ENCODE results near the gene AFG1L. TPM values are rescaled to one million over a fixed set of nuclear protein-coding genes. Genes with fewer than 3 reads are reported as not detected.

The AFG1L gene
- total RNA-seq, 1 experiment from 2014 or later = 7.1 TPM

DNA sequence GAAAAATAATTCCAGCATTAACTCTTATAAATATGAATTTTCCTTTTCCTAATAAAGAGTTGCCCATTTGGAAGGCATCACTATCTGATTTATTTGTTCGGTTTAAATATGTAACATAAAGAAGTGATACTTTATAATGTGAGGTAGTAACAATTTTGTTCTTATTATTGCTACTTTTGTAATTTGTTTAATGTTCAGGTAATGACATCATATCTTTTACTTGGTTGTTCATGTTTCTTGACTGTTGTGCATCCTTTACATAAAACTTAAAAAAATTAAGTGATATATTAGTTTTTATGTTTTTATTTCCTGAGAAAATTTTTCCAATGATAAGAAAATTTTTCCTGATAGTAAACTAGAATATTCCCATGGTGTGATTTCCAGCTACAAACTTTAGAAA is 124.6 kb downstream of the AFG1L start:
- no peaks in the 10 kb centered on the region for H3K27me3 Mint-ChIP-seq (ENCODE audit: unreplicated experiment)
- H3K27ac Mint-ChIP-seq (ENCODE audit: unreplicated experiment) = no peak overlapping the region
- no peaks in the 10 kb centered on the region for H3K9me3 Mint-ChIP-seq (ENCODE audit: low read depth, unreplicated experiment)
- no peak overlapping the region for H3K4me3 Mint-ChIP-seq (ENCODE audit: low read depth, unreplicated experiment)
- DNase-seq = no peak
- no peaks in the 10 kb centered on the region for H3K36me3 Mint-ChIP-seq (ENCODE audit: insufficient read depth, unreplicated experiment)
- CTCF ChIA-PET = interaction anchor here (0.6 kb wide), 1 partner anchor 498 kb away, joined by 3 read pairs; no protein-coding TSS in a partner anchor
- intact Hi-C loops (cut with micrococcal nuclease; ENCODE audit: unreplicated experiment) = loop anchor here (10.0 kb wide), 1 partner anchor 45 kb away; no protein-coding TSS in a partner anchor
- TF ChIP-seq, protein P1, sequence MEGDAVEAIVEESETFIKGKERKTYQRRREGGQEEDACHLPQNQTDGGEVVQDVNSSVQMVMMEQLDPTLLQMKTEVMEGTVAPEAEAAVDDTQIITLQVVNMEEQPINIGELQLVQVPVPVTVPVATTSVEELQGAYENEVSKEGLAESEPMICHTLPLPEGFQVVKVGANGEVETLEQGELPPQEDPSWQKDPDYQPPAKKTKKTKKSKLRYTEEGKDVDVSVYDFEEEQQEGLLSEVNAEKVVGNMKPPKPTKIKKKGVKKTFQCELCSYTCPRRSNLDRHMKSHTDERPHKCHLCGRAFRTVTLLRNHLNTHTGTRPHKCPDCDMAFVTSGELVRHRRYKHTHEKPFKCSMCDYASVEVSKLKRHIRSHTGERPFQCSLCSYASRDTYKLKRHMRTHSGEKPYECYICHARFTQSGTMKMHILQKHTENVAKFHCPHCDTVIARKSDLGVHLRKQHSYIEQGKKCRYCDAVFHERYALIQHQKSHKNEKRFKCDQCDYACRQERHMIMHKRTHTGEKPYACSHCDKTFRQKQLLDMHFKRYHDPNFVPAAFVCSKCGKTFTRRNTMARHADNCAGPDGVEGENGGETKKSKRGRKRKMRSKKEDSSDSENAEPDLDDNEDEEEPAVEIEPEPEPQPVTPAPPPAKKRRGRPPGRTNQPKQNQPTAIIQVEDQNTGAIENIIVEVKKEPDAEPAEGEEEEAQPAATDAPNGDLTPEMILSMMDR (IDR thresholded peaks at IDR 0.05; ENCODE audit: unreplicated experiment) = no peak
- no peaks in the 10 kb centered on the region for H3K4me1 Mint-ChIP-seq (ENCODE audit: low read depth, unreplicated experiment)
- BruUV-seq (replicated peaks) = no TSS peak

DNA sequence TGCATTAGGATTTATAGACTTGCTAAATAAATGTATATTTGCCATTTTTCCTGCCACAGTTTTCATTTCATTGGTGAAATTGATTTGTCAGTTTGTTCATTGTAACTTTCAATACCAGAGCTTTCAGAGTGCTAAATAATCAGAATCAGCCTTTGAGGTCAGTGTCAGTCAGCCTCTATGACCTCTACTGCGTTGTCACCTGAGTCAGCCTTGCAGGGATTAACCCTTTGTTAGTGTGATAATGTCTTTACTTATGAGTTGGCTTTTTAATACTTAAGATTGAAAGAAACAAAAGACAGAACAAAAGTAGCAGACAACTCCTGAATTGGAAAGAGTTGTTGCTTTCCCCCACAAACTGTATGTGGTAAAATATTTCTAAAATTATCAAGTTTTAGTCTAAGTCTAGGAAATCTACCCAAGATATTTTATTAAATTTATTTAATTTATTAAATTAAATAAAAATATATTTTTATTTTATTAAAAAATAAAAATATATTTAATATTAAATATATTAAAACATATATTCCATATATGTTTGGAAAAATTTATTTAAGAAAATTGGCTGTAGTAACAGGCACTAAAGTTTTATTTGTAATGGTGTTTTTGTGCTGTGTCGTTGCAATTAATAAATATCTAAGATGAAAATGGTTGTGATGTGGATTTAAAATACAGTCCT is 125.2 kb downstream of the AFG1L start:
- Mint-ChIP-seq H3K27me3 (ENCODE audit: unreplicated experiment) (no peaks in the 10 kb centered on the region), H3K36me3 (ENCODE audit: insufficient read depth, unreplicated experiment) (no peaks in the 10 kb centered on the region), H3K4me3 (ENCODE audit: low read depth, unreplicated experiment) (no peak overlapping the region), H3K9me3 (ENCODE audit: low read depth, unreplicated experiment) (no peaks in the 10 kb centered on the region), H3K4me1 (ENCODE audit: low read depth, unreplicated experiment) (no peaks in the 10 kb centered on the region), H3K27ac (ENCODE audit: unreplicated experiment) (no peak overlapping the region)
- BruUV-seq (replicated peaks) = no TSS peak
- TF ChIP-seq, protein P1 (IDR thresholded peaks at IDR 0.05; ENCODE audit: unreplicated experiment) = no peak
- intact Hi-C loops (cut with micrococcal nuclease; ENCODE audit: unreplicated experiment) = loop anchor here (10.0 kb wide), 1 partner anchor 45 kb away; no protein-coding TSS in a partner anchor
- CTCF ChIA-PET = interaction anchor here (0.5 to 0.6 kb wide), 3 partner anchors 268 to 501 kb away, joined by 3 to 7 read pairs (median 3); no protein-coding TSS in a partner anchor
- no peak for DNase-seq

DNA sequence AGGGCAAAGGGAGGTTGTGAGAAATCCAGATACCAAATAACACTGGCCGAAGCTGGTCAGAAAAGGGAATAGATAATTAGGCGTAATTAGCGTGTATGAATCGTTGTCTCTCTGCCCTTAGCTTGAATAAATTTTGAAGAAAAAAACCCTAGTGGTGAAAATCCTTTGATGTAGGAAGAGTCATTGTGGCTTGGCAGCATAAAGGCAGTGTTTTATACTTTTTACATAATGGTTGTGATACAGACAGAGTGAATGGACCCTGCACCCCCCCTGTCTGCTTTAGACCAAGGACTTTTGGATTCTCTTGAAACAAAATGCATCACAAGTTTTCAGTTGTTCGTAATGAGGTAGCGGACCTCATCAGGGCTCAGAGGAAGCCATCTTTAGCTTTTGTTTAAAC is 126.5 kb downstream of the AFG1L start:
- Mint-ChIP-seq H3K27me3 (ENCODE audit: unreplicated experiment) (no peaks in the 10 kb centered on the region), H3K4me3 (ENCODE audit: low read depth, unreplicated experiment) (no peak overlapping the region), H3K36me3 (ENCODE audit: insufficient read depth, unreplicated experiment) (no peaks in the 10 kb centered on the region), H3K9me3 (ENCODE audit: low read depth, unreplicated experiment) (no peaks in the 10 kb centered on the region), H3K4me1 (ENCODE audit: low read depth, unreplicated experiment) (no peaks in the 10 kb centered on the region), H3K27ac (ENCODE audit: unreplicated experiment) (no peak overlapping the region)
- TF ChIP-seq, protein P1 (IDR thresholded peaks at IDR 0.05; ENCODE audit: unreplicated experiment) = no peak
- intact Hi-C loops (cut with micrococcal nuclease; ENCODE audit: unreplicated experiment) = no loop called here
- DNase-seq = no peak
- no TSS peak for BruUV-seq (replicated peaks)
- CTCF ChIA-PET = no interaction called here

DNA sequence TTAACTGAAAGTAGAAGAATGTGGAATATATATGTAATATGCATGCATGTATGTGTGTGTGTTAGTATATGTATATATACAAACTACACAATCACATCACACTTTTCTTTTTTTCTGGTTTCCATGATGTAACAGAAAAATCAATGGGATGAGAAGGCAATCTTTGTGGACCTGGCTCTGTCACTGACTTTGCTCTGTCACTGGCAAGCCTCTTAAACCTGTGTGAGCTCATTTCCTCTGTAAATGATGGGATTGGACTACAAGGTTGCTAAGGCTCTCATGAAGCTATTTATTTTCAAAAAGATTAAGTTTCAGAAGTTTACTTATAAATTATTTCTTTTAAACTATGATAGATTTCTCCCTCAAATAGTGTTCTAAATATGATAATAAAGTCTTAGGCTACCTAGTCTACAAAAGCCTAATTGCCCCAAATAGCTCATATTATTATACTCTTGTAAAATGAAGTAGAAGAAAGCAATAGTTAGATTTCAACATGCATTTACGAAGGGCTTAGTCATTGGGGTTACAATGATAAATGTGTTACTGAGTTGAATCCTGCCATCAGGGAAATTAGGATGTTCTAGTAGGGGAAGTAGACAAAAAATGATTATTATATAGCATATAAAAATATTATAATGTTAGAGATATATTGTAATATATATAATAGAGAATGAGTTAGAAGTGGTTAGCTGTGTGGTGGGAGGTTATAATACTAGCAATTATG is 129.3 kb downstream of the AFG1L start:
- Mint-ChIP-seq H3K27ac (ENCODE audit: unreplicated experiment) (no peak overlapping the region), H3K27me3 (ENCODE audit: unreplicated experiment) (no peaks in the 10 kb centered on the region), H3K4me1 (ENCODE audit: low read depth, unreplicated experiment) (no peaks in the 10 kb centered on the region), H3K9me3 (ENCODE audit: low read depth, unreplicated experiment) (peaks cover 2% of the 10 kb centered on the region), H3K4me3 (ENCODE audit: low read depth, unreplicated experiment) (no peak overlapping the region), H3K36me3 (ENCODE audit: insufficient read depth, unreplicated experiment) (no peaks in the 10 kb centered on the region)
- CTCF ChIA-PET = no interaction called here
- TF ChIP-seq, protein P1 (IDR thresholded peaks at IDR 0.05; ENCODE audit: unreplicated experiment) = no peak
- BruUV-seq (replicated peaks) = no TSS peak
- DNase-seq = no peak
- intact Hi-C loops (cut with micrococcal nuclease; ENCODE audit: unreplicated experiment) = no loop called here

All from Calu3 (cell line).